Effector memory CD8-positive, alpha-beta T cell (primary cell): ENCODE measurements around the gene STX3.

ENCODE experiments used
- ATAC-seq: fragments of 150-1000 bp; cut with Tn5 transposase; replicated peaks from 2 replicates; pipeline ENCODE4 v1.10.0; 2021; ENCODE audit warnings: mild to moderate bottlenecking, moderate library complexity
- DNase-seq, 3 experiments: peaks; one replicate each; pipeline ENCODE4 v3.0.0; 2021
- H3K27ac Mint-ChIP-seq, 2 donors: one replicate each; pipeline ENCODE4 v1.8.0; 2022; ENCODE audit warnings: mild to moderate bottlenecking in 2 of 2, mixed read lengths in 2 of 2, moderate library complexity in 2 of 2
- H3K27me3 Mint-ChIP-seq, 2 donors: one replicate each; pipeline ENCODE4 v1.8.0; 2022; ENCODE audit warnings: mixed read lengths in 2 of 2
- H3K36me3 Mint-ChIP-seq: one replicate; pipeline ENCODE4 v1.8.0; 2022; ENCODE audit warnings: mild to moderate bottlenecking, moderate library complexity, mixed read lengths; ENCODE audit not compliant: insufficient read depth
- H3K4me1 Mint-ChIP-seq, 2 donors: one replicate each; pipeline ENCODE4 v1.8.0; 2022; ENCODE audit warnings: low read depth in 2 of 2, mixed read lengths in 2 of 2
- H3K4me3 Mint-ChIP-seq, 2 donors: one replicate each; pipeline ENCODE4 v1.8.0; 2022; ENCODE audit warnings: mild to moderate bottlenecking in 2 of 2, mixed read lengths in 2 of 2, moderate library complexity in 2 of 2
- H3K9me3 Mint-ChIP-seq, 2 donors: one replicate each; pipeline ENCODE4 v1.8.0; 2022; ENCODE audit warnings: mixed read lengths in 2 of 2

The STX3 gene

DNA sequence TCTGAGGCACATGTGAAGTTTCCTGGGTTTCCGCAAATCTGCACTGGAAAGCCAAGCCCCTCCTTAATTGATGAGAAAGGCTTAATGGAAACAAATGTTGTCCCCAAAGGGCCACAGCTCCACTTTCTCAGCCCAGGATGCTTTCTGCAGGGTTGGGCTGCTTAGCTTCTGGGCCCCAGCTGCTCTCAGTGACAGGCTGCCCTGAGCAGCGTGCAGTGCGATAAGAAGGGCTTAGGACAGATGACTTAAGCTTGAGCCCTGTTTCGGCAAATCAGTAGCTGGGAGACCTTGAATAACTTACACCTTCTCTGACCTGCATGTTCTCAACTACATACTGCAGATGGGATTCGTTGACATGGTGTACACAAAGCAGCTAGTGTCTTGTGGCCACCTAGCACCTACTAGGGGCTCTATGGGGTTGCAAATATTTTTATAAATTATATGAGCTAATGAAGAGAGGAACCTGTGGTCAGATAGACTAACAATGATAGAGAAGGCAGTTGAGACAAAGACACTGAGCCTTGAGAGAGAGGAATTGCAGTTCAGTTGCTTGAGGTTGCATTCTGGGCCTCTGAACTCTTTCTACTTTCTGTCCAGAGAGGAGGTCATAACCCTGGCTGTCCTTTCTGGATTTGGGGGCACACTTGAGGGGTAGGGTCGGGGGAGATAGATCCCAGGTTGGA, 11.5 kb downstream of the STX3 start:
- Mint-ChIP-seq H3K27ac (peak overlapping the region in 1 of 2 donors; percentile 41), H3K9me3 (no peaks in the 10 kb centered on the region), H3K36me3 (no peaks in the 10 kb centered on the region), H3K27me3 (no peaks in the 10 kb centered on the region), H3K4me3 (peak overlapping the region in 1 of 2 donors; percentile 28), H3K4me1 (peaks cover 12 to 38% of the 10 kb centered on the region in 2 donors)
- DNase-seq (no peak), ATAC-seq (peak; percentile 41)

DNA sequence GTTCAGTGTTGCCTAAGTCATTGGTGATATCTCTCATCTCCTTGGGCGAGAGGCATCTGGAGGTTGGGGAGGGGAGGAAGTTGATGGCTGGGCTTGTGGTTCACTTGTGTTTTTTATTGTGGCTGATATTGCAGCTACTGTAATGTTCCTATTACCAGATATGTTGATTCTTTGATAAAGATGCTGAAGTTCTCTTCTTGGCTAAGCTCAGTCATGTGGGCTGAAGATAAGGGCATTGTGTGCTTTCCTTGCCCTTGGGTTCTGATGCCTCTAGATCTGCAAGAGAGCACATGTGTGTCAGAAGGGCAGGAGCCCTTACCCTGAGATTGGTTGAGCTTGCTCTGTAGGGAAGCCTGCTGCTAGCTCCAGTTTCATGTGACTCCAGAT, 12.0 kb downstream of the STX3 start:
- no peaks in the 10 kb centered on the region for H3K27me3 Mint-ChIP-seq
- peak; percentile 81 for ATAC-seq
- no peaks in the 10 kb centered on the region for H3K9me3 Mint-ChIP-seq
- no peak overlapping the region for H3K27ac Mint-ChIP-seq
- peaks cover 2% of the 10 kb centered on the region for H3K36me3 Mint-ChIP-seq
- H3K4me3 Mint-ChIP-seq, result peak overlapping the region in 1 of 2 donors; percentile 28
- DNase-seq, result peak; percentile 2 to 19 (median 12)
- peaks cover 14 to 40% of the 10 kb centered on the region in 2 donors for H3K4me1 Mint-ChIP-seq

DNA sequence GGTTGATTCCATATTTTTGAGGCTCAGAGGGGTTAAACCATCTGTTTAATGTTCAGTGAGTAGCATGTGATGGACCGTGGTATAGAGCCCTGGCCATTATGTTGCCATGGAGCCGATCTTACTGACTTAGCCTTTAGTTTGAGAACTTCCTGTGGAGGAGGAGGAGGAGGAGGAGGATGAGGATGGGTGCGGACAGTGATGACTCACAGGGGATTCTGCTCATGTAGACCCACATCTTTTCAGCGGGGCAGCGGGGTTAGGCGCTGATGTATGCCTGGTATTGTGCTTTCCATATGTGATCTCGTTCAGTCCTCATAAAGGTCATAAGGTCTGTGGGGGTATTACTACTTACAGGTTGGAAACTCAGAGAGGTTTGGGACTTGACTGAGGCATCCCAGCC, 13.9 kb downstream of the STX3 start:
- Mint-ChIP-seq H3K36me3 (peaks cover 10% of the 10 kb centered on the region), H3K9me3 (no peaks in the 10 kb centered on the region), H3K27me3 (no peaks in the 10 kb centered on the region), H3K4me3 (no peak overlapping the region), H3K4me1 (peaks cover 17 to 37% of the 10 kb centered on the region in 2 donors), H3K27ac (no peak overlapping the region)
- ATAC-seq (no peak), DNase-seq (no peak)

DNA sequence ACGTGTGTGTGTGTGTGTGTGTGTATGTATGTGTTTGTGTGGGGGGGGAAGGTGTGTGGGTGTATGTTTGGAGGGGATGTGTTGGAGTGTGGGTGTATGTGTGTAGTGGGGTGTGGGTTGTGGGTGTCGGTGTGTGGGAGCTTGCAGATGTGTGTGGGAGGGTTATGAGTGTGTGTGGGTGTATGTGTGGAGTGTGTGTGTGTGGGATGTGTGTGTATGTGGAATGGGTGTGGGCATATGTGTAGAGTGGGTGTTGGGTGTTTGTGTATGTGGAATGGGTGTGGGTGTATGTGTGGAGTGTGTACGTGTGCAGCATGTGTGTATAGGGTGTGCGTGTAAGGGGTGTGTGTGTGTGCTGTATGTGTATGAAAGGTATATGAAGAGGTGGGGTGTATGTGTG, 14.7 kb downstream of the STX3 start:
- no peaks in the 10 kb centered on the region for H3K9me3 Mint-ChIP-seq
- peaks cover 10% of the 10 kb centered on the region for H3K36me3 Mint-ChIP-seq
- H3K27me3 Mint-ChIP-seq, result no peaks in the 10 kb centered on the region
- H3K4me1 Mint-ChIP-seq, result peaks cover 13 to 33% of the 10 kb centered on the region in 2 donors
- no peak for ATAC-seq
- H3K4me3 Mint-ChIP-seq, result no peak overlapping the region
- DNase-seq, result no peak
- H3K27ac Mint-ChIP-seq, result no peak overlapping the region

DNA sequence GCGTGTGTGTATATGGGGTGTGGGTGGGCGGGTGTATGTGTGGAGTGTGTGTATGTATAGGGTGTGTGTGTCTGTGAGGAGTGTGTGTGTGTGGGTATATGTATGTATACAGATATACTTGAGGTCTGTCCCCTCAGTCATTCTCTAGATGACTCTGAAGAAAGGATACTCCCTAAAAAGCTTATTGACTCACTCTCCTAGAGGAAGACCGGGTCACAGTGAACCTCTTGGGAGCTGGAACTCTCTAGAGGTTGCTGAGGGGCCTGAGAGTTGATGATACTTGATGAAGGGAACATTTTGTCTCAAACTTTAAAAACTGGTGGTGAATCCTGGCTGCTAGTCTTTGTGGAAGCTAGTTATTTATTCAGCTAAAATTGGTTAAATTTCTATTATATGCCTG, 15.1 kb downstream of the STX3 start:
- Mint-ChIP-seq H3K36me3 (peaks cover 10% of the 10 kb centered on the region), H3K4me3 (peak overlapping the region in 1 of 2 donors; percentile 30), H3K27ac (peak overlapping the region in 1 of 2 donors; percentile 0), H3K4me1 (peaks cover 13 to 29% of the 10 kb centered on the region in 2 donors), H3K27me3 (no peaks in the 10 kb centered on the region), H3K9me3 (no peaks in the 10 kb centered on the region)
- ATAC-seq (no peak), DNase-seq (no peak)

DNA sequence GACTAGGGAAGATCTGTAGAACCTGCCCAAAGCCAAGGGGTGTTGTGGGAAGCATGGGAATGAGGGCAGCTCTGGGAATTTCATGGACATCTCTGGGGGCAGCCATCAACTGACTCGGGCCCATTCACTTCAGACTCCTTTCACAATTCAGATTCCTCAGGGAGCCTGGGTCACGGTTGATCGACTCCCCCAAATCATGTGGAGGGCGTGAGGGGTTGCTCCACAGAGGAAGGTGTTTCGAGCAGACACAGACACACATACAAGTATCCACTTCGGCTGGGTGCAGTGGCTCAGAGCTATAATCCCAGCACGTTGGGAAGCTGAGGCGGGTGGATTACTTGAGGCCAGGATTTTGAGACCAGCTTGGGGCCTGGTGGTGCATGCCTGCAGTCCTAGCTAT, 15.7 kb downstream of the STX3 start:
- no peak for DNase-seq
- no peaks in the 10 kb centered on the region for H3K9me3 Mint-ChIP-seq
- ATAC-seq, result no peak
- peaks cover 13 to 29% of the 10 kb centered on the region in 2 donors for H3K4me1 Mint-ChIP-seq
- no peaks in the 10 kb centered on the region for H3K27me3 Mint-ChIP-seq
- H3K4me3 Mint-ChIP-seq, result peak overlapping the region in 1 of 2 donors; percentile 30
- H3K36me3 Mint-ChIP-seq, result peaks cover 10% of the 10 kb centered on the region
- peak overlapping the region in 1 of 2 donors; percentile 0 for H3K27ac Mint-ChIP-seq

DNA sequence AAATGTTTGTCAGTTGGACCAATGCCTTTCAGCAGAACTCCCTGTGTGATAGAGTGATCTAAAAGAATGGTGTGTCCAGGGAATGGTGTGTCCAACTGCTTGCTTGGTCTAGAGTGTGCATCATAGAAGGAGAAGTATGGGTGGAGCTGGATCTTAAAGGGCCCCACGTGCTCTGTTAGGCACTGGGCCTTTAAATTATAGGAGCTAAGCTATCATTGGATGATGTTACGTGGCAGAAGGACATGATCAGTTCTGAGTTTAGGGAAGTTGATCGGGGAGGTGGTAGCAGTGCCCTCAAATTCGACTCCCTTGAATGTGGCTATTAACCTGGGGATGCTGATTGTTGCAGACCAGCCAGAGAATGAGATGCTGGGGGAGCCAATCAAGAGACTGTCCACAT, 16.4 kb downstream of the STX3 start:
- H3K4me3 Mint-ChIP-seq, result peak overlapping the region in 1 of 2 donors; percentile 19
- no peaks in the 10 kb centered on the region for H3K9me3 Mint-ChIP-seq
- no peak for ATAC-seq
- H3K36me3 Mint-ChIP-seq, result peaks cover 10% of the 10 kb centered on the region
- H3K4me1 Mint-ChIP-seq, result peaks cover 9 to 21% of the 10 kb centered on the region in 2 donors
- no peaks in the 10 kb centered on the region for H3K27me3 Mint-ChIP-seq
- DNase-seq, result no peak
- H3K27ac Mint-ChIP-seq, result peak overlapping the region; percentile 23 to 29

DNA sequence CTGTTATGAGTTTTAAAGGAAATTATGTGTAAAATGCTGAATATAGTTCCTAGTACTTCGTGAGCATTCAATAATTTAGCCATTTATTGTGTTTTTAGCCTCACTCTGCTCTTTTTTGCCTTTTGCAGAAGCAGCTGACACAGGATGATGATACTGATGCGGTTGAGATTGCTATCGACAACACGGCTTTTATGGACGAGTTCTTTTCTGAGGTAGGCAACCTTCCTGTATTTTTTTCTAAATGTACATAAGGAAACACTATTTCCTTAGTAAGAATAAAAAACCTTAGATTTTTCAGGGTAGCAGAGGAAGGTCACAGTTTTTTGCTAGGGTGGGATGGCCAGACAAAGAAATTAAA, 17.9 kb downstream of the STX3 start:
- peaks cover 10% of the 10 kb centered on the region for H3K36me3 Mint-ChIP-seq
- H3K27me3 Mint-ChIP-seq, result no peaks in the 10 kb centered on the region
- DNase-seq (no peak), ATAC-seq (no peak)
- no peak overlapping the region for H3K4me3 Mint-ChIP-seq
- H3K9me3 Mint-ChIP-seq, result no peaks in the 10 kb centered on the region
- H3K27ac Mint-ChIP-seq, result peak overlapping the region in 1 of 2 donors; percentile 19
- peaks cover 9 to 12% of the 10 kb centered on the region in 2 donors for H3K4me1 Mint-ChIP-seq

DNA sequence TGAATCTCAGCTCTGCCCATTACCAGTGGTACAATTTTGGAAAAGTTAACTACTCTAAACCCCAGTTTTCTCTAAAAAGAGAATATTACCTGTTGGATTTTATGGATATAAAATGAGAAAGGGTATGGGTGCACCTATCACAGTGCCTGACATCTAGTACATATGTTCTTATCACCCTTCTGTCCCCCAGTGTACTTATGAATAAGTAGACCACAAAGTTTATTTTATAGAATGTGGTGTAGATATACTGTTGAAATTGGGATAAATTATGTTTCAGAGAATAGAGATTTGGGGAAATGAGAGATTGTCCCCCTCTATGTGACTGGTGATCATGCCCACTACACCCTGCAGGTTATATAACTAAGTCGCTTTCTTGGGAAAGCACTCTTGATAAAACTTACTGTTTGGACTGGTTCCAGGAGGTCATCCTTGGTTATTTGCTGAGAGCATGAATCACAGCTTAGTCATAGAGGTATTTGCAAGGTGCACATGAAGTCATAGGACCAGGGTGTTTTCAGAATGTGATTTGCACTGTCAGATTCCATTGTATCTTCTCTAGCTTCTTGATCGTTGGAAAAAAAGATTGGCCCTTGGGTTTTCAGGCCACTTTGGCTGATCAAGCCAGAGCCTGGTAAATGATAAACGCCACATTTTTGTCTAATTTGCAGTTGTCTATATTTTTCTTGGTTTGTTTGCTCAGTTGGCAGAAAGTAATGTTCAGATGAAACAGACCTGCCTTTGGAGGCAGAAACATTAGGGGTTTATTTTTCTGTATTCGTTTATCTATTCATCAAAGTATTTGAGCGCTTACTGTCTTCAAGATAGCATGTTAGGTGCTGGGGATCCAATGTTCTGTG, 21.3 kb downstream of the STX3 start:
- no peaks in the 10 kb centered on the region for H3K9me3 Mint-ChIP-seq
- no peak overlapping the region for H3K4me3 Mint-ChIP-seq
- H3K36me3 Mint-ChIP-seq, result peaks cover 10% of the 10 kb centered on the region
- no peak overlapping the region for H3K27ac Mint-ChIP-seq
- no peak for ATAC-seq
- H3K4me1 Mint-ChIP-seq, result peaks cover 13% of the 10 kb centered on the region in 2 donors
- DNase-seq, result no peak
- H3K27me3 Mint-ChIP-seq, result no peaks in the 10 kb centered on the region

DNA sequence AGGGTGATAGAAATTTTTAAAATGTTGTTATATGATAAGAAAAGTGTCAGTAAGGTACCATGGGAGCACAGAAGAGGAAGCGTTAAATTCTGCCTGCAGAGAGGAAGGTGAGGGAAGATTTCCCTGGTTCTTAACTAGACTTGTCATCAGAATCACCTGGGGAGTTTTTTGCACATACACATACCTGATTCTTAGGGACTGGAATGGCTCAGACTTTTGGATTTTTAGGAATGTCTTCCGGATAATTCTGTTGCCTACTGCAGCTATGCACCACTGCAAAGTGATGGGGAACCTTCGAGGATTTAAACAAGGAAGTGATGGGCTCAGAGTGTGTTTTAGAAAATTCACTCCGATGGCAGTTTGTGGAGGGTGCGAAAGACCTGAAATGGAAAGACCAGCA, 21.9 kb downstream of the STX3 start:
- peaks cover 7% of the 10 kb centered on the region for H3K36me3 Mint-ChIP-seq
- peaks cover 10 to 12% of the 10 kb centered on the region in 2 donors for H3K4me1 Mint-ChIP-seq
- no peaks in the 10 kb centered on the region for H3K27me3 Mint-ChIP-seq
- no peak overlapping the region for H3K27ac Mint-ChIP-seq
- no peaks in the 10 kb centered on the region for H3K9me3 Mint-ChIP-seq
- no peak overlapping the region for H3K4me3 Mint-ChIP-seq
- ATAC-seq (no peak), DNase-seq (no peak)

DNA sequence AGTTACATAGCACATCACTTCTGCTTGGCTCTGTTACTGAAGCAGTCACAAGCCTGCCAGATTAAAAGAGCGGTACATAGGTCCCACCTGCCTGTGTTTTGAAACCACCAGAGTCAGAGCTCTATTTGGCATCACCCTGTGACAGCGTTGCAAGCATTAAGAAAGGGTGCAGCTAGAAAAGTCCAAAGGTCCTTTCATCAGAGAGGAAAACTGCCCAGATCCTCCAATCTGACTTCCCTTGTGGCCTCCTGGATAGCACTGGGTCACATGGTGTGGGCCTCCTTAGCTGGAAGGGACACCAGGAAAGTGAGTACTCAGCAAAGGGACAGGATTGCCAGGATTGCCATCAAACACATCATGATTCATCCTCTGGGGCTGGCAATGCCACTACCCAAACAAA, 22.9 kb downstream of the STX3 start:
- Mint-ChIP-seq H3K27ac (no peak overlapping the region), H3K4me3 (no peak overlapping the region), H3K27me3 (no peaks in the 10 kb centered on the region), H3K9me3 (no peaks in the 10 kb centered on the region), H3K36me3 (peaks cover 7% of the 10 kb centered on the region), H3K4me1 (peaks cover 10 to 13% of the 10 kb centered on the region in 2 donors)
- DNase-seq (no peak), ATAC-seq (no peak)

DNA sequence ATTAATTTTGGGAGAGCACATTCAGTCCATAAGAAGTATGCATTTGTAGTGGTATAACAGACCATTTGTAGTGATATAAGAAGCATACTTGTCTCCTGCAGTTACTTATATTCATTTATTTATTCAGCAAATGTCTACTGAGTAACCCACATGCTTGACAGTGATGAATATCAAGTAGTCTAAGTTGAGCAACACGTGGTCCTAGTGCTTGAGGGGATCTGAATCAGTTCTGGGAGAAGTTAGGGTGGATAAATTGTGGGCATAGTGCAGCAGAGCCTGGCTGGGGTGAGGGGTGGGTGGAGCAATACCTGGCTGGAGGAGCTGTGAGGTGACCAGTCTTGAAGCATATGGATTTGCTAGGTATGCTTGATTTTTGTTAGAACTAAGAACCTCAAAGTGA, 24.3 kb downstream of the STX3 start:
- Mint-ChIP-seq H3K27ac (no peak overlapping the region), H3K4me3 (no peak overlapping the region), H3K9me3 (no peaks in the 10 kb centered on the region), H3K27me3 (no peaks in the 10 kb centered on the region), H3K4me1 (peaks cover 24 to 25% of the 10 kb centered on the region in 2 donors), H3K36me3 (no peaks in the 10 kb centered on the region)
- DNase-seq (no peak), ATAC-seq (no peak)

DNA sequence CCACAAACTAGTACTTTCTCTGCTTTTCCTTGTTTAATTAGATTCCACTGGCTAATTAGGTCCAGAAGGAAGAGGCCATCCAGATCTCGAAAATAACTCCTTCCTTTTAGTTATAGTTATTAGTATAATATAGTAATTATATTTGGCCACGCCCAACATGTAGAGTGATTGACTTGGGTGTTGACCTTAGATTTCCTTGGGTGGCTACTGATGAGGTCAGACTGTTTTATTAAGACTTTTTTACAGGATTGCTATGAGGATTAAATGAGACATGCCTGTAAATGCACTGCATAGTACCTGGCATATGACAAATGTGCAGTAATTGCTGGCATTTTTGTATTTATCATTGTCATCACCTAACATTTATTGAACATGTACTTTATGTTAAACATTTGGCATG, 26.9 kb downstream of the STX3 start:
- no peak overlapping the region for H3K4me3 Mint-ChIP-seq
- no peak overlapping the region for H3K27ac Mint-ChIP-seq
- peaks cover 29% of the 10 kb centered on the region in 2 donors for H3K4me1 Mint-ChIP-seq
- DNase-seq (no peak), ATAC-seq (no peak)
- H3K36me3 Mint-ChIP-seq, result no peaks in the 10 kb centered on the region
- no peaks in the 10 kb centered on the region for H3K9me3 Mint-ChIP-seq
- no peaks in the 10 kb centered on the region for H3K27me3 Mint-ChIP-seq

DNA sequence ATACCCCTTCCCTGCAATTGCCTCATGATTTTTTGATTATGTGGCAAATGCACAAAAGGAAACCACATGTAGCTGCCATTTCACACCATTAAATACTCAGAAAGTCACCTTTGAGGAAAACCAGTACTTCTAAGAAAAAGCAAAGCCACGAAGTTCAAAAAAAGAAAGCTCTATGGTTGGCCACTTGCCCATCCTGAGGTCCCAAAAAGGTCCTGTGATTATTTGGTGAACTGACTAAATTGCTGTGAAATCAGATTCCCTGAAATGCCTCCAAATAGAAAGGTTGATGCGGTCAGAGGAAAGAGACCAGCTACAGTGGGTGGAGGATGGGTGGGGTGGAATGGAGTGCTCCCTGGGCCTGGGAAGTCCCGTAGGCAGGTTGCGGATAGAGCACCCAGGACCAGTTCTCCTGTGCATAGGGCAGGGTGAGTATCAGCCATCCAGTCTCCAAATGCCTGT, 28.5 kb downstream of the STX3 start:
- H3K27ac Mint-ChIP-seq, result peak overlapping the region in 1 of 2 donors; percentile 42
- DNase-seq, result no peak
- peaks cover 29 to 33% of the 10 kb centered on the region in 2 donors for H3K4me1 Mint-ChIP-seq
- H3K4me3 Mint-ChIP-seq, result peak overlapping the region; percentile 38 to 40
- no peaks in the 10 kb centered on the region for H3K36me3 Mint-ChIP-seq
- H3K9me3 Mint-ChIP-seq, result no peaks in the 10 kb centered on the region
- H3K27me3 Mint-ChIP-seq, result no peaks in the 10 kb centered on the region
- peak; percentile 19 for ATAC-seq
